Measurements from ENCODE around the gene SPEM3.
A peak's percentile ranks its signal among the peaks of the same experiment; 100 is the strongest.

The SPEM3 gene

GRCh38 chr17:7428557-7428956, at the start of gene SPEM3:
Gene SPEM3, plus strand, starts transcription at chr17:7428857. Its CDS starts 46 bp downstream, at chr17:7428903.
- no peak for DNase-seq

GRCh38 chr17:7379134-7379533, 49.5 kb upstream of the SPEM3 start:
- no peak for DNase-seq

GRCh38 chr17:7380321-7380720, 48.3 kb upstream of the SPEM3 start:
- peak; percentile 57 for DNase-seq

GRCh38 chr17:7380855-7381683, 47.6 kb upstream of the SPEM3 start, which contains the start of gene TNK1:
Gene TNK1, plus strand, starts transcription at chr17:7381089. Its CDS starts 1,838 bp downstream, at chr17:7382927.
- peak; percentile 27 for DNase-seq

- no peak for DNase-seq
Measured at GRCh38 chr17:7382901-7383300, 45.8 kb upstream of the SPEM3 start.

- no peak for DNase-seq
Measured at GRCh38 chr17:7383371-7383741, 45.3 kb upstream of the SPEM3 start.

- DNase-seq: peak; percentile 84
Measured at GRCh38 chr17:7383742-7384488, 44.7 kb upstream of the SPEM3 start.

- DNase-seq: no peak
Measured at GRCh38 chr17:7384489-7385081, 44.1 kb upstream of the SPEM3 start.

GRCh38 chr17:7388856-7389255, 39.8 kb upstream of the SPEM3 start:
- DNase-seq: no peak

GRCh38 chr17:7389924-7390910, 38.4 kb upstream of the SPEM3 start:
- DNase-seq: no peak

- no peak for DNase-seq
Measured at GRCh38 chr17:7391307-7391706, 37.4 kb upstream of the SPEM3 start.

- no peak for DNase-seq
Measured at GRCh38 chr17:7392696-7393612, 35.7 kb upstream of the SPEM3 start.

- peak; percentile 70 for DNase-seq
Measured at GRCh38 chr17:7393613-7394451, 34.8 kb upstream of the SPEM3 start.

GRCh38 chr17:7394452-7395191, 34.0 kb upstream of the SPEM3 start, which contains the start of gene PLSCR3:
Gene PLSCR3, minus strand, starts transcription at chr17:7394525. Its CDS starts 415 bp downstream, at chr17:7394110.
- peak; percentile 88 for DNase-seq

GRCh38 chr17:7396147-7396546, 32.5 kb upstream of the SPEM3 start:
- DNase-seq: no peak

GRCh38 chr17:7398612-7399011, 30.0 kb upstream of the SPEM3 start:
- DNase-seq: no peak

GRCh38 chr17:7403043-7403726, 25.5 kb upstream of the SPEM3 start:
- no peak for DNase-seq

- DNase-seq: no peak
Measured at GRCh38 chr17:7403727-7403976, 25.0 kb upstream of the SPEM3 start.
